GM18867 (cell line): ENCODE results near the gene ARHGAP12.
"Not testable (repeated sequence)": the region's sequence is repeated elsewhere in the genome, so short reads cannot be mapped to it uniquely, and the experiment has no call there.

Source experiments
- ATAC-seq: cut with Tn5 transposase; IDR thresholded peaks from one replicate; pipeline ENCODE4 v1.9.1; 2021; ENCODE audit warnings: mild to moderate bottlenecking, moderate library complexity; ENCODE audit not compliant: unreplicated experiment

The ARHGAP12 gene

DNA sequence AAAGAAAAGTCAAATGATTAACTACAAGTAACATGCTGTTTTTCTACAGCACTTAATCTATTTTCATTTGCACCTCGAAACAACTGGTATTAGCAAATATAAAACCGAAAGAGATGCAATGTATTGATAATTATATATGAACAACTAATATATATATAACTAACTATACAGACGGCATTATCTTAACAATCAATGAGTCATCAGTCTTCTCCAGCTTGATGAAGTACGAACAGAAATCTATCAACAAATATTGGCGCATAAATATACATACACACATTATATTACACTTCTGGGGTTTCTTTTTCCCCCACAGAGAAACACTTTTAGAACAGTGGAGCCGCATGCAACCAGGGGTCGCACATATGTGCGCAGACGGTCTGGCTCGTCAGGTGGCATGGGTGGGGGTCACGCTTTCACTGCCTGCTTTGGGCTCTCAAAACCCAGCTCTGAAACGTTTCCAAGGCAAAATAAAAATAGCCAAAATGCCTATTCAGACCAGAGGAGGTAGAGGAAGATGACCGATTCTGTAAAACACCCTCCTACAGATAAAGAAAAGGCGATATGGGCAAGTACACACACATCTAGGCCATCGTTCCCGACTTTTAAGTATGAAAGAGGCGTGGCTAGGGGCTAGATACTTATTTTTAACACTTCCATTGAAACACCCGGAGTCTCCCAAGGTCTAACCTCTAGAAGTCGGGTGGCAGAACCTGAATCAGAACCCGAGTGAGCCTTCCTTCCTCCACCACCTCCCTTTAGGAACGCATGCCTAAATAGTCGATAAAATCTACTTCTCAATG is 1.7 kb downstream of the ARHGAP12 start:
- ATAC-seq: no peak

DNA sequence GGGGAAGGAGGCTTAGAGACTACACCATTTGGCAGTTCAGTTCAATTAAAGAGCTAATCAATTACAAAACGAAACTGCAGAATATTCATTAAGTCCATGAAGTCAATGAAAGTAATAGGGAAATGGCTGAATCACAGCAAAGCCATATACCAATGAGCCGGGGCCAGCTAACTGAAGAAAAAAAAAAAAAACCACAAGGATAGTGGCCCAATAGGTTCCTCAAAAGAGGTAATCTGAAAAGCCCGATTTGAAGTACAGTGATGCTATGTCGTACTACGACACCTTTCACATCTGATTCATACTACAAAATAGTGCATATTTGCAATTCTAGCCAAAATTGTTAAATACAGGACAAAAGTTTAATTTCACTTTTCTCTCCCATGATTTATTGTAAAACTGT is 2.5 kb downstream of the ARHGAP12 start:
- no peak for ATAC-seq

DNA sequence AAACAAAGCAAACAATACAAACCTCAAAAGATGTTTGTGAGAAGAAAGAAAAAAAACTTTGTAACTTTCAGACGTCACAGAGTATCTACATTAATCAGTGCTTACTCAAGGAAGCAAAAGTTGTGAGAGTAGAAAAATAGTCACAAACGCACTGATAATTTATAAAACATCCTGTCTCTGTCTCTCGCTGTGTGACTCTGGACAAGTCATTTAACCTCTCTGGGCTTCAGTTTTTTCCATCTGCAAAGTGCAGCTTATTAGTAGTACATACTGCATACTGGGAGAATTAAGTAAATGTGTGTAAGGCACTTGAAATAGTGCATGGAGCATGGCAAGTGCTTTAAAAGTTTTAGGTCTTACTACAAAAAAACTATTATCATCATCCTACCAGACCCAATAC is 3.8 kb downstream of the ARHGAP12 start:
- ATAC-seq: no peak

DNA sequence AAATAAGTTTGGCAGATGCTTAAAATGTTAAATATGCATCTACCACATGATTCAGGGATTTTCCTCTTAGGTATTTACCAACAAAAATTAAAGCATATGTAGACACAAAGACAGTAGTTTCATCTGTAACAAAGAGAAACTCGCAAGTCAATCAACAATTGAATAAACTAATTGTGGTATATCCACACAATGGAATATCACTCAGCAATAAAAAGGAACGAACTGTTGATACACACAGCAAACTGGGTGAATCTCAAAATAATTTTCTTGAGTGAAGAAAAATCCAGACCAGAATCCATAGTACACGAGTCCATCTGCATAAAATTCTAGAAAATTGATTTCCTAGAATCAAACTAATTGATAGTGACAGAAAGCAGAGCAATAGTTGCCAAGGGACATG is 5.2 kb downstream of the ARHGAP12 start:
- ATAC-seq: no peak

DNA sequence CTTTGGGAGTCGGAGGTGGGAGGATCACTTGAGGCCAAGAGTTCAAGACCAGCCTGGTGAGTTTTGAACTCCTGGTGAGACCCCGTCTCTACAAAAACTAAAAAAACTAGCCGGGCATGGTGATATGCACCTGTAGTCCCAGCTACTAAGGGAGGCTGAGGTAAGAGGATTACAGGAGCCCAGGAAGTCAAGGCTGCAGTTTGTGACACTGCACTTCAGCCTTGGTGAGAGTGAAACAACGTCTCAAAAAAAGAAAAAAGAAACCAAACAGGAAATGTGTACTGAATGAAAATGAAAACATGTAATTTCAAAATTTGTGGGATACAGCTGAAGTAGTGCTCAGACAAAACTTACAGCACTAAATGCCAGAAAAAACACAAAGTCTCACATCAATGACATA is 7.6 kb downstream of the ARHGAP12 start:
- peak; percentile 73 for ATAC-seq

DNA sequence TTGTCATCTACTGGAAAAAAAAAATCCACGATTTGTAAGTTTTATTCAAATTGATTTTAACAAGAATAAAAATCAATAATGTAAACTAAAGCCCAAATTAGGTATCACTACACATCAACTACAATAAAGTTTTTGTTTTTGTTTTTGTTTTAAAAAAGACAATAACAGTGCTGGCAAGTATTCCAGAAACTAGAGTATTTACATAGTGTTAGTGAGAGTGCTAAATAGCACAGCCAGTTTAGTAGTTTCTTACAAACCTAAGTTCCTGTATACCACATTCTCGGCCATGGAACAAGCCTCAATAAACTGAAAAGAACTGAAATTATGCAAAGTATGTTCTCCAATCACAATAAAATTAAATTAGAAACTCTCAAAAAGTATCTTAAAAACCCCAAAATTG is 8.1 kb downstream of the ARHGAP12 start:
- peak; percentile 75 for ATAC-seq

DNA sequence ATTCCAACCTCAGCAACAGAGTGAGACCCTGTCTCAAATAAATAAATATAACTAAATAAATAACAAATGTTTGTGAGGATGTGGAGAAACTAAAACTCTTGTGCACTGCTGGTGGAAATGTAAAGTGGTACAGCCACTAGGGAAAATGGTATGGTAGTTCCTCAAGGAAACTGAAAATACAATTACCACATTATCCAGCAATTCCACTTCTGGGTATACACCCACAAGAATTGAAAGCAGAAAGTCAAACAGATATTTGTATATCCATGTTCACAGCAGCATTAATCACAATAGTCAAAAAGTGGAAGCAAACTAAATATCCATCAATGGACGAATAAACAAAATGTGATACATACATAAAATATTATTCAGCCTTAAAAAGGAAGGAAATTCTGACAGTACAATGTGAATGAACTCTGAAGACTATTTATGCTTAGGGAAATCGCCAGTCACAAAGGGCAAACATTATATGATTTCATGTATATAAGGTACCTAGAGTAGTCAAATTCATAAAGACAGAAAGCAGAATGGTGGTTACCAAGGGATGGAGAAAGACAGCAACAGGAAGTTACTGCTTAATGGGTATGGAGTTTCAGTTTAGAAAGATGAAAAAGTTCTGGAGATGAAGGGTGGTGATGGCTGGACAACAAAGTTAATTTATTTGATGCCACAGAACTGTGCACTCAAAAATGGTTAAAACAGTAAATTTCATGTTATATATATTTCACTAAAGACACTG is 9.8 kb downstream of the ARHGAP12 start:
- no peak for ATAC-seq

DNA sequence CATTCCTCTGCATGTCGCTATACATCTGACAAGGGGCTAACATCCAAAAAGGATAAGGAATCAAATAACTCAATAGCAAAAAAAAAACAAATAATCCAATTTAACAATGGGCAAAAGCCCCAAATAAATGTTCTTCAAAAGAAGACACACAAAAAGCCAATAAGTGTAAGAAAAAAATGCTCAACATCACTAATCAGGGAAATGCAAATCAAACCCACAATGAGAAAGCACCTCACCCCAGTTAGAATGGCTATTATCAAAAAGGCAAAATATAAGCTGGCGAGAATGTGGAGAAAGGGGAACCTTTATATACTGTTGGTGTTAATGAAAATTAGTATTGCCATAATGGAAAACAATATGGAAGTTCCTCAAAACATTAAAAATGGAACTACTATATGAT is 14.3 kb downstream of the ARHGAP12 start:
- no peak for ATAC-seq

DNA sequence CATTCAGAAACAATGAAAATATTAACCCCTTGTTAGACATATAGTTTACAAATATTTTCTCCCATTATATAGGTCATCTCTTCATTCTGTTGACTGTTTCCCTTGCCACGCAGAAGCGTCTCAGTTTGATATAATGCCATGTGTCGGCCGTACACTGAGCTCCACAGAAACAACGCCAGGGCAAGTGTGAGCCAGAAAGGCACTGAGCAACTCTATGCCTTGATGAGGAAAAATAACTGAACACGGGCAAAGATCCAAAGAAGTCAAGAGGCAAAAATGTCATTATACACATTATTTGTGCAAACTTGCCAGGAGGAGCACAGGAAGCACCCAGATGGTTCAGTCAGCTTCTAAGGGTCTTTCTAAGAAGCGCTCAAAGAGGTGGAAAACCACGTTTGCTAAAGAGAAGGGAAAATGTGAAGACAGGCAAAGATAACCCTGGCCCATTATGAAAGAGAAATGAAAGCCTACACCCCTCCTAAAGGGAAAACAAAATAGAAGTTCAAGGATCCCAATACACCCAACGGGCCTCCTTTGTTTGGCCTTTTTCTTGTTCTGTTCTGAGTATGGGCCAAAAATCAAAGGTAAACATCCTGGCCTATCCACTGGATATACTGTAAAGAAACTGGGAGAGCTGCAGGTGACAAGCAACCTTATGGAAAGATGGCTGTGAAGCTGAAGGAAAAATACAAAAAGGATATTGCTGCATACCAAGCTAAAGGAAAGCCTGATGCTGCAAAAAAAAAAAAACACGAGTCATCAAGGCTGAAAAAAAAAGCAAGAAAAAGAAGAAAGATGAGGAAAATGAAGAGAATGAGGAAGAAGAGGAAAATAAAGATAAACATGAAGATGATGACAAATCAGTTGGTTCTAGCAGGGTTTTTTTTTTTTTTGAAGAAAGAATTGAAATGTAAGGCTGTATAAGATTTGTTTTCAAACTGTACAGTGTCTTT is 15.5 kb downstream of the ARHGAP12 start:
- ATAC-seq: no peak

DNA sequence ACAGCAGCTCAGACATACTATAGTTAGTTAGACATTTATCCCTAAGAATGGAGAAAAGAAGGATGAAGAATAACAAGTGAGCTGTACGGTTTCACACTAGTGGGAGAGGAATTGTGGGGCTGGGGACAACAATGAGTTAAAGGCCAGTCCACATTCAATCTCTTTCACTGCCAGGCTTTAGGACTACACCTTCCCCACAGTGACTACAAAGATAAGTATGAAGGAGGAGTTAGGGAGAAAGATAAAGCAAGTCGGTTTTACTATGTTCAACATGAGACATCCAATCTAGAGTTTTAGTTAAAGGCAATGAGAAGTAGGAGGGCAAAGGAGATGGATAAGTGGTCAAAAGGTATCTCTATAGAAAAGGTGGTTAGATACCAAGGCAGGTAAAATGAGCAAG is 16.3 kb downstream of the ARHGAP12 start:
- ATAC-seq: no peak

DNA sequence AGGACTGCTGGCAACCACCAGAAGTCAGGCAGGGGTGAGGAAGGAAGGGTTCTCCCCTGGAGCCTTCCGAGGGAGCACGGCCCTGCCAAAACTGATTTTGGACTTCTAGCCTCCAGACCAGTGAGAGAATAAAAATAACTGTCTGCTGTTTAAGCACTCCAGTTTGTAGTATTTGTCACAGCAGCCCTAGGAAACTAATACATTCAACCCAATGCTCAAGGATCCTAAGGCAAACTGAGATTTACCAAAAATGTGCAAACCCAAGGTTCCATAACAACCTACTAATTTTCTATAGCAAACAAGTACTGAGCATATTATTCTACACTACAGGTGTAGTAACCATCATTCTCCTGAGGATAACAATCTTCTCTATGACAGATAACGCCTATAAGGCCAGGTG is 18.6 kb downstream of the ARHGAP12 start:
- no peak for ATAC-seq

DNA sequence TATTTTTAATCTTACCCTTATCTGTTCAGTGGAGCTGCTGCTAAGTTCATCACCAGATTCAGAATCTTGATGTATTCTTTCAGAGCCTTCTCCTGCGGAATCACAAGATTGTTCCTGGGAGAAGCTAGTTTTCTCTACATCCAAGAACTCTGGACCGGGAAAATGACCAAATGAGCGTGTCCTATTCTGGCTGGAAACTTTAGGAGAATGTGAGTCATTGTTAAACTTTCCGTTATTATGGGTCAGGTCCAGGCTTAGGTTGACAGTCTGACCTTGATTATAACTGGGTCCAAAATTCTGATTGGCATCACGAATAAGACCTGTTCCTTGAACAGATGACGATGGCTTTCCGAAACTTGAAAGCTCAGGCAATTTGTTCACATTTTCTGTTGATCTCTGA is 20.5 kb downstream of the ARHGAP12 start:
- no peak for ATAC-seq

DNA sequence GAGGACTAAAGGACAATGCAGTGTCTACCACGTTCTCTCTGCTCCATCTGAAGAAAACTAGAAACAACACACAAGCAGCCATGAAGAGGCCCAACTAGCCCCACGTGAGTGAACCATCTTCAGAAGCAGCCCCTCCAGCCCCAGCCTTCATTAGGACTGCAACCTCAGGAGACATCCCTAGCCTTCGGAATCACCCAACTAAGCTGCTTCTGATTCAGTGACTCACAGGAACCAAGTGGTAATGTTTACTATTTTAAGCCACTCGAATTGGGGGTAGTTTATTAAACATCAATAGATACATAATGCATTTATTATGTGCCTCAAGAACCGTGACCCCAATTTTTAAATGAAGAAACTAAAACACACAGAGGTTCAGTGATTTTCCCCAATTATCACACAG is 22.6 kb downstream of the ARHGAP12 start:
- ATAC-seq: no peak

DNA sequence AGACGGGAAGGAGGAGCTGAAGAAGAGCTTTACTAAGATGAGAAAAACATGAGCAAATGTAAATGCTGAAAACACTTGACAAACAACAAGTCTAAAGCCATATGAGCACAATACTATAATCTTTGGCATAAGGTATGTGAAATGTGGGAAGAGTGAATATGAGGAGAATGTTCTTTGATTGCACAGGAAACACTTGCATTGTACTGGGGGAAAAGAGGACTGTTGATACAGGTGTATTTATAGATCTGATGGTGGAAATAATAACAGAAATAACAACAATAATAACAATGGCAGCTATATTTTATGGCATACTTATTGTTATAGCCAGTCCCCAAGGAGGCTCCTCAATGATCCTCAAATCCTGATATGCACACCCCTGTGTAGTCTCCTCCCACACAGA is 23.0 kb downstream of the ARHGAP12 start:
- ATAC-seq: no peak

DNA sequence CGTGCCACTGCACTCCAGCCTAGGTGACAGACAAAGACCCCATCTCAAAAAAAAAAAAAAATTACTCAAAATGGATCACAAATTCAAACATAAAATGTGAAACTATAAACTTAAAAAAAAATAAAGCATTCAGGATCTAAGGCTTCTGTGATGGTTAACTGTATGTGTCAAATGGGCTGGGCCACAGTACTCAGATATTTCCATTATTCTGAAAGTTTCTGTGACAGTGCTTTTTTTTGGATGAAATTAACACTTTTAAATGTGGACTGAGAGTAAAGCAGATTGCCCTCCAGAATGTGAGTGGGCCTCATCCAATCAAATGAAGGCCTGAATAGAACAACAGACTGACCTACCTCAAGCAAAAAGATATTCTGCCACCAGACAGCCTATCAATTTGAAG is 26.0 kb downstream of the ARHGAP12 start:
- ATAC-seq: no peak

DNA sequence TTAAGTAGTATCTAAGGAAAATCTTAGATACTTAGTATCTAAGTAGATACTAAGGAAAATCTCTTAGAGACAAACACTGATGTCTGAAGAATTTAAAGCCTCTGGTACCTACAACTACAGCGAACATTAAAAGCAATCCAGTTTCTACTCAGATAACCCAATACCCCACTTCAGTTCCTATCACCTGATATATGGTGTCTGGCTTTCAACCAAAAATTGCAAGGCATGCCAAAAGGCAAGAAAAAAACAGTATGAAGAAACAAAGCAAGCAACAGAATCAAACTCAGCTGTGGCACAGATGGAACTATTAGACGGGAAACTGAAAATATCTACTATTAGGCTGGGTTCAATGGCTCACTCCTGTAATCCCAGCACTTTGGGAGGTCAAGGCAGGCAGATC is 31.1 kb downstream of the ARHGAP12 start:
- no peak for ATAC-seq

DNA sequence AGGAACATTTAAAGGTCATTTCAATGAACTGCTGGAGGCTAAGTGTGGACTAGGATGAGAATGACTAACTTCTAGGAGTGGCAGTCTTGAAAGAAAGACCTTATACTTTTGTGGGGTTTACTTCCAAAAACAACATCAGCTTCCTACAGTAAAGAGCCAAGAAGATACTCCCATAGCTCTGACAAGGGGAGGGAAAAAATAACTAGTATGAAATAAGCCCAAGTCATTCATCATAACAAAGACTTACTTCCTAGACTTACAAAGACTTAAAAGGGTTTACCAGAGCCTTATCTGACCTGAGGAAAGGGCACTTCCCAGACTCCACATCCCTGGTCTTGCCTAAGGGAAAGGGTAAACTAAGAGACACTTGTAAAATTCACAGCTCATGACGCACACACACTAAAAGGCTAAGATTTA is 31.7 kb downstream of the ARHGAP12 start:
- ATAC-seq: no peak

DNA sequence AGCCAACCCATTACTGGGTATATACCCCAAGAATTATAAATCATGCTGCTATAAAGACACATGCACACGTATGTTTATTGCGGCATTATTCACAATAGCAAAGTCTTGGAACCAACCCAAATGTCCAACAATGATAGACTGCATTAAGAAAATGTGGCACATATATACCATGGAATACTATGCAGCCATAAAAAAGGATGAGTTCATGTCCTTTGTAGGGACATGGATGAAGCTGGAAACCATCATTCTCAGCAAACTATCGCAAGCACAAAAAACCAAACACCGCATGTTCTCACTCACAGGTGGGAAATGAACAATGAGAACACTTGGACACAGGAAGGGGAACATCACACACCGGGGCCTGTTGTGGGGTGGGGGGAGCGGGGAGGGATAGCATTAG is 32.9 kb downstream of the ARHGAP12 start:
- ATAC-seq: not testable (repeated sequence)

DNA sequence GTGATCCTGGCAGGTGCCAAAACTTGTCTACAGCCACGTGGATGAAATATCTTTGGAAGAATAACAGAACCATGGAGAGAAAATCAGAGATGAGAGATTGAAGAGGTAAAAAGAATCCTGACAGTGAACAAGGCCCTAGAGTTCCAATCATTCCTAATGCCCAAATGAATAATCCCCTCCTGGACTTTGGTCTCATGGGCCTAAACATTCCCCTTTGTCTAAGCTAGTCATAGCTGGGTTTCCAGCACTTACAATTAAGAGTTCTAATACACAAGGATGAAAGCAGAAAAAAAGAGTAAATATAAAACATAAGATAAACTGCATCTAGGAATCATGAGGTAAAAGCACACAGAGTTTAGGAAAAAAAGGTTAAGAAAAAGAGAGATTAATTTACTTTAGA is 40.2 kb downstream of the ARHGAP12 start:
- ATAC-seq: no peak

DNA sequence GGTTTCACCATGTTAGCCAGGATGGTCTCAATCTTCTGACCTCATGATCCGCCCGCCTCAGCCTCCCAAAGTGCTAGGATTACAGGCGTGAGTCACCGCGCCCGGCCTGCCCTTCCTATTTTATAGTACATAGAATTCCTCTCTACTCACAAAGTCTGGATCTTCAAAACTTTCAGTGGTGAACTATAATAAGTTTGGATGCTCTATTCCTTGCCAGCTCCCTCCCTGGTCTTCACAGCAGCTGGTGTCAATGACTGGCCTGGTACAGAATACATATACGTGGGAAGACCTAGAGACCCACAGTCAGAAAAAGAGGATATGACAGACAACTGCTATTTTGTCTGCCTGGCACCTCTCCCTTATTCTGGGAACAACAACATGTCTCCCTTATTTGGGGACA is 40.8 kb downstream of the ARHGAP12 start:
- no peak for ATAC-seq

DNA sequence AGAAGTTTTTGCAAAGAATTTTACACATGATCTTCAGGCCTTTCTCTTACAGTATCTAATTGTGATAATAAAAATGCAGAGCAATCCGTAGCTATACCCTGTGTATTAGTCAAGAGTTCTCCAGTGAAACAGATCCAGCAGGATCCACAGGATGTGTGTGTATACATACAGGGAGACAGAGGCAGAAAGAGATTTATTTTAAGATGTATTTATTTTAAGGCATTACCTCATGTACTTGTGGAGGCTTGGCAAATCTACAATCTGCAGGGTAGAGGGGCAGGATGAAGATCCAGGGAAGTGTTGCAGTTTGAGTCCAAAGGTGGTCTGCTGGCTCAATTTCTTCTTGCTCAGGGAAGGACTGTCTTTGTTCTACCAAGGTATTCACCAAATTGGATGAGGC is 41.7 kb downstream of the ARHGAP12 start:
- ATAC-seq: no peak
